ENCODE results near the gene DNASE2B.

The DNASE2B gene

GRCh38 chr1:84376000-84376910 lies 22.0 kb upstream of the DNASE2B start:
- DNase-seq, result no peak

GRCh38 chr1:84377480-84378095 lies 20.7 kb upstream of the DNASE2B start:
- no peak for DNase-seq

- DNase-seq, result no peak
Measured at GRCh38 chr1:84379138-84379916, 19.0 kb upstream of the DNASE2B start.

- DNase-seq, result no peak
Measured at GRCh38 chr1:84379917-84380180, 18.4 kb upstream of the DNASE2B start.

GRCh38 chr1:84382127-84382526 lies 16.2 kb upstream of the DNASE2B start:
- DNase-seq, result no peak

- no peak for DNase-seq
Measured at GRCh38 chr1:84385347-84385746, 12.9 kb upstream of the DNASE2B start.

- DNase-seq, result no peak
Measured at GRCh38 chr1:84386716-84387479, 11.4 kb upstream of the DNASE2B start.

GRCh38 chr1:84387480-84388163 lies 10.7 kb upstream of the DNASE2B start:
- no peak for DNase-seq

- DNase-seq, result no peak
Measured at GRCh38 chr1:84390226-84390625, 8.1 kb upstream of the DNASE2B start.

- no peak for DNase-seq
Measured at GRCh38 chr1:84401156-84401555, 2.9 kb downstream of the DNASE2B start.

- no peak for DNase-seq
Measured at GRCh38 chr1:84402060-84402459, 3.8 kb downstream of the DNASE2B start.

GRCh38 chr1:84402501-84402900 lies 4.2 kb downstream of the DNASE2B start:
- no peak for DNase-seq

GRCh38 chr1:84403347-84403746 lies 5.1 kb downstream of the DNASE2B start:
- no peak for DNase-seq

GRCh38 chr1:84406346-84406861 lies 8.1 kb downstream of the DNASE2B start:
- DNase-seq, result no peak

- DNase-seq, result no peak
Measured at GRCh38 chr1:84407524-84407923, 9.2 kb downstream of the DNASE2B start.

GRCh38 chr1:84407958-84408422 lies 9.7 kb downstream of the DNASE2B start:
- DNase-seq, result no peak

- no peak for DNase-seq
Measured at GRCh38 chr1:84409888-84410287, 11.6 kb downstream of the DNASE2B start.

GRCh38 chr1:84410328-84411095 lies 12.2 kb downstream of the DNASE2B start:
- no peak for DNase-seq

GRCh38 chr1:84412316-84412942 lies 14.1 kb downstream of the DNASE2B start:
- DNase-seq, result no peak

- DNase-seq, result no peak
Measured at GRCh38 chr1:84415396-84415795, 17.1 kb downstream of the DNASE2B start.

GRCh38 chr1:84422909-84423308 lies 24.6 kb downstream of the DNASE2B start:
- DNase-seq, result no peak

Measured in NCI-H1694 treated with DMSO at 0.1 percent for 48 hours (cell line).